Measurements from ENCODE around the gene RPL28. TPM values are rescaled to one million over a fixed set of nuclear protein-coding genes. Genes with fewer than 3 reads are reported as not detected.

The RPL28 gene
- total and polyA plus RNA-seq, 7 donors, result 253 to 2,816 (median 607) TPM

- H3K36me3 ChIP-seq, result peaks cover 0 to 20% (median 6%) of the 10 kb centered on the region in 4 donors
- peaks cover 0 to 5% (median 4%) of the 10 kb centered on the region in 4 donors for H3K4me1 ChIP-seq
- H3K4me3 ChIP-seq, result no peak overlapping the region
- DNase-seq, result no peak
- no peak for TF ChIP-seq POLR2A (IDR thresholded peaks at IDR 0.05)
- no peak for TF ChIP-seq CTCF (IDR thresholded peaks at IDR 0.05)
- no peak for TF ChIP-seq POLR2AphosphoS5 (IDR thresholded peaks at IDR 0.05)
- TF ChIP-seq EP300 (IDR thresholded peaks at IDR 0.05), result no peak
- H3K27ac ChIP-seq, result no peak overlapping the region
- no peaks in the 10 kb centered on the region for H3K9me3 ChIP-seq
- intact Hi-C loops (cut with DNase I), result no loop called here
- 81 to 82% methylated on average over 22 of the region's 22 CpGs for WGBS, 2 donors
- peaks cover 19 to 39% (median 32%) of the 10 kb centered on the region in 3 donors for H3K27me3 ChIP-seq
These were observed 37.3 kb upstream of the RPL28 start for GRCh38 chr19:55348317-55349034.

- peaks cover 0 to 19% (median 17%) of the 10 kb centered on the region in 4 donors for H3K4me1 ChIP-seq
- H3K36me3 ChIP-seq, result peaks cover 0 to 14% (median 4%) of the 10 kb centered on the region in 4 donors
- H3K27ac ChIP-seq, result no peak overlapping the region
- intact Hi-C loops (cut with DNase I), result no loop called here
- no peaks in the 10 kb centered on the region for H3K9me3 ChIP-seq
- DNase-seq, result no peak
- H3K27me3 ChIP-seq, result peaks cover 28 to 62% (median 50%) of the 10 kb centered on the region in 3 donors
- WGBS, 2 donors, result 58 to 67% methylated on average over 11 of the region's 11 CpGs
- no peak overlapping the region for H3K4me3 ChIP-seq
- no peak for TF ChIP-seq POLR2AphosphoS5 (IDR thresholded peaks at IDR 0.05)
- TF ChIP-seq EP300 (IDR thresholded peaks at IDR 0.05), result no peak
- TF ChIP-seq POLR2A (IDR thresholded peaks at IDR 0.05), result no peak
- no peak for TF ChIP-seq CTCF (IDR thresholded peaks at IDR 0.05)
These were observed 35.0 kb upstream of the RPL28 start for GRCh38 chr19:55350620-55351315.

- intact Hi-C loops (cut with DNase I), result no loop called here
- H3K27ac ChIP-seq, result no peak overlapping the region
- WGBS, 2 donors, result 65 to 69% methylated on average over 6 of the region's 6 CpGs
- TF ChIP-seq EP300 (IDR thresholded peaks at IDR 0.05) (no peak), POLR2AphosphoS5 (IDR thresholded peaks at IDR 0.05) (no peak), POLR2A (IDR thresholded peaks at IDR 0.05) (no peak), CTCF (IDR thresholded peaks at IDR 0.05) (no peak)
- no peak for DNase-seq
- H3K27me3 ChIP-seq, result peaks cover 28 to 72% (median 50%) of the 10 kb centered on the region in 3 donors
- peaks cover 0 to 5% (median under 1%) of the 10 kb centered on the region in 4 donors for H3K36me3 ChIP-seq
- no peaks in the 10 kb centered on the region for H3K9me3 ChIP-seq
- H3K4me1 ChIP-seq, result peaks cover 0 to 19% (median 17%) of the 10 kb centered on the region in 4 donors
- H3K4me3 ChIP-seq, result no peak overlapping the region
These were observed 33.7 kb upstream of the RPL28 start for GRCh38 chr19:55352040-55352439.

GRCh38 chr19:55352549-55353145, 33.1 kb upstream of the RPL28 start:
- no peak for TF ChIP-seq POLR2A (IDR thresholded peaks at IDR 0.05)
- TF ChIP-seq EP300 (IDR thresholded peaks at IDR 0.05), result no peak
- no peak for TF ChIP-seq POLR2AphosphoS5 (IDR thresholded peaks at IDR 0.05)
- no peak for TF ChIP-seq CTCF (IDR thresholded peaks at IDR 0.05)
- WGBS, 2 donors, result 46 to 66% methylated on average over 25 of the region's 25 CpGs

More at GRCh38 chr19:55352549-55353145, 33.1 kb upstream of the RPL28 start:
- peaks cover 28 to 73% (median 55%) of the 10 kb centered on the region in 3 donors for H3K27me3 ChIP-seq
- H3K27ac ChIP-seq, result no peak overlapping the region
- H3K36me3 ChIP-seq, result no peaks in the 10 kb centered on the region
- H3K9me3 ChIP-seq, result no peaks in the 10 kb centered on the region
- no peak for DNase-seq
- H3K4me1 ChIP-seq, result peaks cover 0 to 19% (median 17%) of the 10 kb centered on the region in 4 donors
- intact Hi-C loops (cut with DNase I), result no loop called here
- H3K4me3 ChIP-seq, result no peak overlapping the region
